Measurements from ENCODE around the gene INMT. TPM values are rescaled to one million over a fixed set of nuclear protein-coding genes. Genes with fewer than 3 reads are reported as not detected.

The INMT gene
- total RNA-seq, result 1 to 10 TPM in 1 of 8 experiments, under 1 TPM in 7; 0.13 to 1.2 (median 0.47) TPM

DNA sequence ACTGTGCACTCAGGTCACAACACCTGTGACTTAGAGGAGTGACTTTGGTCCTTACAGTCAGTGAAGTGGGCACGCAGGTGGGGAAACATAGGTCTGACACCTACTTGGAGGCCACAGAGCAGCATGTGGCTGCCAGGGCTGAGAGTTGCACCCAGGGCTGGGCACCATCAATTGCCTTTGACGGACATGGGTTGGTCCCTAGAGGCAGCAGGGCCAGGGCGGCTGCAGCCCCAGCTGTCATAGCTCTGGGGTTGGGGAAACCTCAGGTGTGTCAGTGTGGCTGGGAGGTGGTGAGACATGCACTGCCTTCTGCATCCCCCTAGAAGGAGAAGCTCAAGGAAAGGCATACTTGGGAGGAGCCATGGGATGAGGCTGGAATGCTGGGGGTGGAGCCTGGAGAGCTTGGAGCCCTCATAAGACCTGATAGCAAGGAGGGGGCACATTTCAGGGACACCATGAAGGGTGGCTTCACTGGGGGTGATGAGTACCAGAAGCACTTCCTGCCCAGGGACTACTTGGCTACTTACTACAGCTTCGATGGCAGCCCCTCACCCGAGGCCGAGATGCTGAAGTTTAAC is at the start of gene INMT:
Gene INMT (plus strand): TSS at position 440 of the 578 bp plus-strand sequence. CDS start 16 bp downstream, at position 456.
- H3K27ac ChIP-seq, result no peak within 1 kb of the TSS
- H3K4me3 ChIP-seq, result no peak within 1 kb of the TSS
- no peaks in the 10 kb centered on the region for H3K4me1 ChIP-seq (replicated peaks in 1 of 2)
- no peak for ATAC-seq (replicated peaks in 6 of 8)
- in situ Hi-C loops (cut with MboI; ENCODE audit: low pct_unique_long_range_greater_than_20kb in 2 of 9, low sequenced_read_pairs in 9 of 9, unreplicated experiment in 9 of 9), result no loop called here
- 86 to 100% (median 96%) methylated on average over 1 to 4 of the region's 6 CpGs; no CpG with 5 or more reads in 6 of the 10 experiments for WGBS, 10 experiments

DNA sequence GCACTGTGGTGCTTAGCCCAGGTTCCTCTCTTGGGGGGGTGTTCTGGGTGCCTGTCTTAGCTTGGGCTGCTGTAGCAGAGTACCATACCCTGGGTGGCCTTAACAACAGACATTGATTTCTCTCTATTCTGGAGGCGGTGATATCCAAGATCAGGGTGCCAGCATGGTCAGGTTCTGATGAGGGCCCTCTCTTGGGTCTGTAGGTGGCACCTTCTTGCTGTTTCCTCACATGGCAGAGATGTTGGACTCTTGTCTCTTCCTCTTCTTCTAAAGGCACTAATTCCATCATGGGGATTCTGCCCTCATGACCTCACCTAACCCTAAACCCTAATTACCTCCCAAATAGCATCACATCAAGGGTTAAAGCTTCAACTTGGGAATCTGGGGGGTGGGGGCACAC is 49.7 kb upstream of the INMT start:
- H3K4me1 ChIP-seq (replicated peaks in 1 of 2), result peaks cover 0 to 2% of the 10 kb centered on the region in 2 donors
- peak in 1 of 8 experiments; percentile 36 for ATAC-seq (replicated peaks in 6 of 8)
- H3K4me3 ChIP-seq, result no peak overlapping the region
- no peak overlapping the region for H3K27ac ChIP-seq
- 67 to 100% (median 100%) methylated on average over 1 of the region's 1 CpG; no CpG with 5 or more reads in 7 of the 10 experiments for WGBS, 10 experiments
- in situ Hi-C loops (cut with MboI; ENCODE audit: low pct_unique_long_range_greater_than_20kb in 2 of 9, low sequenced_read_pairs in 9 of 9, unreplicated experiment in 9 of 9), result no loop called here

DNA sequence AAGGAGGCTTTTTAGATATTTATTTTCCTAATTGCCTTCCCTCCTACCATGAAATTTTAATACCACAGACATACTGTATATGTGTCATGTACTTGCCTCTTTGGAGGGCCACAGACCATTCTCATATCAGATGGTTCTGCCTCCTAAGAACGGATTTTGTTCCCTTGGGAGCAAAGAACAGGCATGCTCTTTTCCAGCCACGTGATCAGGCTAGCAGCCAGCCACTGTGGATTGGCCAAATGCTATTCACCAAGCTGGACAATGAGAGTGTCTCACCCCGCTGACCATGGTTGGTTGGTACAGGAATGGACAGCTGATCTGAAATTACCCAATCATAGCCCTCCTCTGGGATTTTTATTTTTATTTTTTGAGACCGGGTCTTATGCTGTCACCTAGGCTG is 48.2 kb upstream of the INMT start:
- no peak overlapping the region for H3K27ac ChIP-seq
- in situ Hi-C loops (cut with MboI; ENCODE audit: low pct_unique_long_range_greater_than_20kb in 2 of 9, low sequenced_read_pairs in 9 of 9, unreplicated experiment in 9 of 9), result no loop called here
- peak in 1 of 8 experiments; percentile 39 for ATAC-seq (replicated peaks in 6 of 8)
- H3K4me3 ChIP-seq, result no peak overlapping the region
- peaks cover 2 to 8% of the 10 kb centered on the region in 2 donors for H3K4me1 ChIP-seq (replicated peaks in 1 of 2)
- 34 to 92% (median 82%) methylated on average over 2 to 4 of the region's 4 CpGs; no CpG with 5 or more reads in 2 of the 10 experiments for WGBS, 10 experiments

DNA sequence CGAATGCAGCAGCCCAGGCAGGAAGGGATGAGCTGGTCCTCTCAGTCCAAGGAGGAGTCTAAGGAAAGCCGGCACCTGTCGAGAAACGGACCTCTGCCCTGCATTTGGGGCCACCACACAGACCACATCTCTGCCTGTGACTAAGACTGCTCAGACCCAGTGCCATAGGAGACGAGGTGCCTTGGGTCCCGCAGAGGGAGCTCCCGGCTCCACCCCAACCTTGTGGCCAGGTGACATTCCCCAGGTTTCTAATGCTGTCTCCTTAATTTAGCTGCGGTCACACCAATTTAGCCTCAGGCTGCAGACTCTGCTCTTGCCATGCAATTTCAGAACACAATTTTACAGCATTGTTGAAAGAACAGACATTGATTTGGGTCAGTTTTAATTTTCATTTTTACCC is 46.9 kb upstream of the INMT start:
- peaks cover 12 to 19% of the 10 kb centered on the region in 2 donors for H3K4me1 ChIP-seq (replicated peaks in 1 of 2)
- no peak overlapping the region for H3K27ac ChIP-seq
- 85 to 100% methylated on average over 4 to 6 of the region's 8 CpGs; no CpG with 5 or more reads in 8 of the 10 experiments for WGBS, 10 experiments
- no peak for ATAC-seq (replicated peaks in 6 of 8)
- in situ Hi-C loops (cut with MboI; ENCODE audit: low pct_unique_long_range_greater_than_20kb in 2 of 9, low sequenced_read_pairs in 9 of 9, unreplicated experiment in 9 of 9), result no loop called here
- H3K4me3 ChIP-seq, result no peak overlapping the region

DNA sequence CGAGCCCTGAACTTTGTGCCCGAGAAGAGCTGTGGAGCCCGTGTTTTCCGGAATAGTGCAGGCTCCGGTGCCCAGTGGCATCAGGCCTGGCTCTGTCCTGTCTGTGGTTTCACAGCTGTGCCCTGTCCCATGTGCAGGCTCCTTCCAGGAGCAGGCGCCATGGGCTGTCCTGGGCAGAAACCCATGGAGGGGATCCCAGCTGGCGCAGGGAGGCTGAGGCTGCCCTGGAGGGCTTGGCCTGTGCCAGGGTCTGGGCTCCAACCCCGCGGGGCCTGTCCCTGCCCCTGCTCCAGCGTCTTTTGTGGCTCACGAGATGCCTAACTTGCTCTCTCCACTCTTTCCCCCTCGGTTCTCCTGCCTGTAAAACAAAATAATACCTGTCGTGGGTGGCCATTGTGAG is 46.3 kb upstream of the INMT start:
- H3K4me1 ChIP-seq (replicated peaks in 1 of 2), result peaks cover 12 to 20% of the 10 kb centered on the region in 2 donors
- H3K4me3 ChIP-seq, result no peak overlapping the region
- ATAC-seq (replicated peaks in 6 of 8), result no peak
- H3K27ac ChIP-seq, result no peak overlapping the region
- WGBS, 10 experiments, result 57 to 95% (median 87%) methylated on average over 2 to 8 of the region's 13 CpGs; no CpG with 5 or more reads in 4 of the 10 experiments
- in situ Hi-C loops (cut with MboI; ENCODE audit: low pct_unique_long_range_greater_than_20kb in 2 of 9, low sequenced_read_pairs in 9 of 9, unreplicated experiment in 9 of 9), result no loop called here

DNA sequence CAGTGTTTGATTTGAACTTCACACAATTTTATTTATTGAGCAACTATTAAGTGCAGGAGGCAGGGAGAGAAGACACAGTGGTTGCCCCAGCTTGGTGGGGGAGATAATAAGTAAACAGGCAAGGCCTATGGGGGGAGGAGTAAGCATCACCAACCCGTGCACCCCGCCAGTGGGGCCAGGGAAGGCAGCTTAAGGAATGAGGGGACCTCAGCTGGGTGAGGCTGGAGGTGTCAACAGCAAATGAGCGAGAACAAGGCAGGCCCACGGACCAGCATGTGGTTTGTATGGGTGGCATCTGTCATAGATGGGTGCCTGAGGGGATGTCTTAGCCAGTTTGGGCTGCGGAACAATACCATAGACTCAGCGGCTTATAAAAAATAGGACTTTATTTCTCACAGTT is 45.6 kb upstream of the INMT start:
- Histone ChIP-seq H3K4me1 (replicated peaks in 1 of 2) (peaks cover 12 to 20% of the 10 kb centered on the region in 2 donors), H3K27ac (no peak overlapping the region), H3K4me3 (no peak overlapping the region)
- WGBS, 10 experiments, result 21 to 100% (median 82%) methylated on average over 1 to 4 of the region's 6 CpGs; no CpG with 5 or more reads in 4 of the 10 experiments
- no peak for ATAC-seq (replicated peaks in 6 of 8)
- in situ Hi-C loops (cut with MboI; ENCODE audit: low pct_unique_long_range_greater_than_20kb in 2 of 9, low sequenced_read_pairs in 9 of 9, unreplicated experiment in 9 of 9), result no loop called here

DNA sequence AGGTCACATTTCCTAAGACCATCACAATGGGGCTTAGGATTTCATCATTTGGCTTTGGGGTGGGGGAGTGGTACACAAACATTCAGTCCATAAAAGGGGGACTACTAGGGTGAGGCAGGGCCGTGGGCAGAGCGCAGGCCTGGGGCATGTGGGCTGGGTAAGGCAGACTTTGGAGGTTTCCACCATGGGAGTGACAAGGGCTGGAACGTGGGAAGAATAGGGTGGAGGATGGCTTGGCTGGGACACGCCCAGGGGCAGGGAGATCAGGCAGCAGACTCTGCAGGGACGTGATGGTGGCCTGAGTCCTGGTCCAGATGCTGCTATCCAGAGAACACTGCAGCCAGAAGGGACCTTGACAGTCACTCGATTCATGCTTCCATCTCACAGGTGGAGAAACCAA is 45.0 kb upstream of the INMT start:
- in situ Hi-C loops (cut with MboI; ENCODE audit: low pct_unique_long_range_greater_than_20kb in 2 of 9, low sequenced_read_pairs in 9 of 9, unreplicated experiment in 9 of 9), result no loop called here
- no peak overlapping the region for H3K4me3 ChIP-seq
- H3K27ac ChIP-seq, result no peak overlapping the region
- WGBS, 10 experiments, result 11 to 90% methylated on average over 2 to 3 of the region's 6 CpGs; no CpG with 5 or more reads in 8 of the 10 experiments
- peak in 3 of 8 experiments; percentile 51 to 64 (median 54) for ATAC-seq (replicated peaks in 6 of 8)
- peaks cover 12 to 20% of the 10 kb centered on the region in 2 donors for H3K4me1 ChIP-seq (replicated peaks in 1 of 2)

DNA sequence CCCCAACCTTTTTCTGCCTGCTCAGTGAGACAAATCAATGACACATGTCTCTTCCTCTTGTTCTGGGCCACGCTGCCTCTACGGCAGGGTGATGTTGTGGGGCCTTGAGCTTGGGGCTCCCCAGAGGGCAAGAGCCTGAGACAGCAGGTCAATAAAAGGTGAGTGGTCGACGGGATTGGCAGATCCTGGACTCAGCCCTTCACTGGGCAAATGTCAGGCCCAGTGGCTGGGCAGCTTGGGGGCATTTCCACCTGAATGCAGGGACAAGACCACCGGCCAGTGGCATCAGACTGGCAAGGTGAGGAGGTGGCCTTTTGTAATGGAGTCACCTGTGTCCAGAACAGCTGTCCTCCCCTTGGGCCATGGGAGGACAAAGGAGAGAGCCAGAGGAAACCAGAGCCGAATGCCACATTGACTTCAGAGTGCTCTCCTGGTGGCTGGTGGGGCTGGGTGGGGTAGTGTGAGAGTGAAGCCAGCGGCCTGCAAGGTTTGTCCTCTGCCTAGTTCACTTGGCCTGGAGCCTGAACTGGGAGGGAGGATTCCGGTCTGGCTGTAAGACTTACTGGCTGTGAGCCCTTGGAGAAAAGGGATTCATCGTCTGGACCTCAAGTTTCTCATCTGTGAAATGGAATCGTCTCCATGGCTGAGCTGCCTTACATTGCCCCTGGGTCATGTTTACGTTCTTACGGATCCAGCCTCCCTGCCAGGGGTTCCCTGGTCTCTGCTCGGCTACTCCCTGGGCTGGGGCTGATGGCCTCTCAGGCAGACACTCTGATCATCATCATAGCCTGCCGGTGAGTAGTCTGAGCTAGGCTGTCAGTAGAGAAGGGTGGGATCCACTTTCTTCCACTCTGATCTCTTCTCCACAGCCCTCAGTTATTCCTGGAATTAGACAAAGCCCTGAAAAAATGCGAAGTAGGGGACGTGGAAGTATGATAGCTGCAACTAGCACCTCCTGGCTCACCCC is 44.3 kb upstream of the INMT start:
- WGBS, 10 experiments, result 26 to 100% (median 65%) methylated on average over 1 to 10 of the region's 16 CpGs; no CpG with 5 or more reads in 2 of the 10 experiments
- Histone ChIP-seq H3K27ac (no peak overlapping the region), H3K4me1 (replicated peaks in 1 of 2) (peaks cover 12 to 20% of the 10 kb centered on the region in 2 donors), H3K4me3 (no peak overlapping the region)
- ATAC-seq (replicated peaks in 6 of 8), result peak in 5 of 8 experiments; percentile 14 to 68 (median 53)
- in situ Hi-C loops (cut with MboI; ENCODE audit: low pct_unique_long_range_greater_than_20kb in 2 of 9, low sequenced_read_pairs in 9 of 9, unreplicated experiment in 9 of 9), result no loop called here

DNA sequence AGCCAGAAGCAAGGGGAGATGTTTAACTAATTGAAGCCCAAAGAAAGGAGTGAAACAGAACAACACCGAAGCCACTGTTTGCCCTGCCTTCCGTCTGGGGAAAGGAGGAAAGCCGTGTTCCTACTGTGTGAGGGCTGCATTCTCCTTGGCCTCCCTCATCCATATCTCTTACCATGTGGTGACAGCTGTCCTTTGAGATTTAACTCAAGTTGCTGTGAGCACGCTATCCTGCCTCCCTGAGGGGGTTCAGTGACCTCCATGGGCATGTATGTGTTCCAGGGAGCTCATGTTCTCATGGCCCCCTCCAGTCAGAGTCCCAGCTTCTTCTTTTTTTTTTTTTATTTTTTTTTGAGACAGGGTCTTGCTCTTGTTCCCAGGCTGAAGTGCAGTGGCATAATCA is 43.5 kb upstream of the INMT start:
- H3K4me3 ChIP-seq, result no peak overlapping the region
- peaks cover 12 to 20% of the 10 kb centered on the region in 2 donors for H3K4me1 ChIP-seq (replicated peaks in 1 of 2)
- peak overlapping the region in 1 of 2 donors; percentile 44 for H3K27ac ChIP-seq
- no peak for ATAC-seq (replicated peaks in 6 of 8)
- 60 to 100% (median 88%) methylated on average over 1 to 4 of the region's 4 CpGs; no CpG with 5 or more reads in 3 of the 10 experiments for WGBS, 10 experiments
- in situ Hi-C loops (cut with MboI; ENCODE audit: low pct_unique_long_range_greater_than_20kb in 2 of 9, low sequenced_read_pairs in 9 of 9, unreplicated experiment in 9 of 9), result no loop called here

DNA sequence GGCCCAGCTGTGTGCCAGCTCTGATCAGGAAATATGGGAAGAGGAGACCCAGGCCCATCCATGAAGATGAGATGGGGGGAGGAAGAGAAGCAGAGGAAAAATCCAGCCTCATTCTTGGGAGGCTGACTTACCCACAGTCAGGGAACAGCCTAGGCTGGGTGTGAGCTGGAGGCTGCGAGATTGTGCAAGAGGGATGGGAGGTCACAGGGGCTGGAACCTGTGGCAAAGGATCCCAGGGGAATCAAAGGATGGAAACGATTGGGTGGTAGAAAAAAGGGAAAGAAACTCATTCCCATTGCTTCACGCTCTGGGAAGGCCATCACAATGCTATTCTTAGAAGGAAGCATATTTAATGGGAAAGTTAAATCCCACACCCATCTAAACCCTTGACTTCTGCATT is 43.0 kb upstream of the INMT start:
- in situ Hi-C loops (cut with MboI; ENCODE audit: low pct_unique_long_range_greater_than_20kb in 2 of 9, low sequenced_read_pairs in 9 of 9, unreplicated experiment in 9 of 9), result no loop called here
- ATAC-seq (replicated peaks in 6 of 8), result peak in 7 of 8 experiments; percentile 11 to 88 (median 36)
- Histone ChIP-seq H3K4me1 (replicated peaks in 1 of 2) (peaks cover 12 to 20% of the 10 kb centered on the region in 2 donors), H3K4me3 (no peak overlapping the region), H3K27ac (peak overlapping the region in 1 of 2 donors; percentile 44)
- WGBS, 10 experiments, result 0 to 100% (median 80%) methylated on average over 1 to 2 of the region's 3 CpGs; no CpG with 5 or more reads in 3 of the 10 experiments

DNA sequence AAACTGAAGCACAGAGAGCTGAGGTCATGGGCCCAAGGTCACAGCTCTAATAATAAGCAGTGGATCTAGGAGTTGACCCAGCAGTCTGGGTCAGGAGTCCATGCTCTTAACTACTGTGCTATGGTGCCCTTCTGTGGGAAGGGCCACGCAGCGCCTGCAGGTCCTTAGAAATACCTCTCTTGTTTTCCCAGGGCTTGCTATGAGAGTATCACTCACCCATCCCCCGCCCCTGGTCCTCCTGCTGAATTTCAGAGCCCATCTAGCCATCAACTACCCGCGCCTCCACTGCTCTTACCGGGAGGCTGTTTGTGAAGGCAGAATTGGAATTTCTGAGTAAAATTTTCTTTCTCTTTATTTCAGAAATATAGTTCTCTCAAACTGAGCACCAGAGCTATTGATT is 42.4 kb upstream of the INMT start:
- in situ Hi-C loops (cut with MboI; ENCODE audit: low pct_unique_long_range_greater_than_20kb in 2 of 9, low sequenced_read_pairs in 9 of 9, unreplicated experiment in 9 of 9), result no loop called here
- Histone ChIP-seq H3K4me1 (replicated peaks in 1 of 2) (peaks cover 12 to 20% of the 10 kb centered on the region in 2 donors), H3K4me3 (no peak overlapping the region), H3K27ac (no peak overlapping the region)
- WGBS, 10 experiments, result 40 to 100% (median 67%) methylated on average over 1 to 6 of the region's 6 CpGs; no CpG with 5 or more reads in 3 of the 10 experiments
- peak in 4 of 8 experiments; percentile 21 to 53 (median 39) for ATAC-seq (replicated peaks in 6 of 8)

DNA sequence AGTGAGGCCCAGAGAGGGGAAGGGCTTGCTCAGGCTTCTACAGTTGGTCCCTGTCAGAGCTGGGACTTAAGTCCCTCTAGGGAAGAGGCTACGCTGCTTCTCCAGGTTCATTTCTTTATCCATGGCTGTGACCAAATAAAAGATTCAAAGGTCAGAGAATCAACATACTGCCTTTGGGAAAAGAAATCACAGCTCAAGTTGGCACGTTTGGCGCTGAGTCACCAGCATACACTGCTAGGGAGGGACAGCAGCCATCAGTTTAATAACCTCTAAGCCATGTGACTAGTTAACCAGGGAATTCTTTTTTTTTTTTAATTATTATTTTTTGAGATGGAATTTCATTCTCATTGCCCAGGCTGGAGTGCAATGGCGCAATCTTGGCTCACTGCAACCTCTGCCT is 41.3 kb upstream of the INMT start:
- H3K27ac ChIP-seq, result no peak overlapping the region
- ATAC-seq (replicated peaks in 6 of 8), result no peak
- H3K4me3 ChIP-seq, result no peak overlapping the region
- in situ Hi-C loops (cut with MboI; ENCODE audit: low pct_unique_long_range_greater_than_20kb in 2 of 9, low sequenced_read_pairs in 9 of 9, unreplicated experiment in 9 of 9), result no loop called here
- 40 to 100% (median 90%) methylated on average over 1 to 3 of the region's 4 CpGs; no CpG with 5 or more reads in 2 of the 10 experiments for WGBS, 10 experiments
- H3K4me1 ChIP-seq (replicated peaks in 1 of 2), result peaks cover 12 to 20% of the 10 kb centered on the region in 2 donors

DNA sequence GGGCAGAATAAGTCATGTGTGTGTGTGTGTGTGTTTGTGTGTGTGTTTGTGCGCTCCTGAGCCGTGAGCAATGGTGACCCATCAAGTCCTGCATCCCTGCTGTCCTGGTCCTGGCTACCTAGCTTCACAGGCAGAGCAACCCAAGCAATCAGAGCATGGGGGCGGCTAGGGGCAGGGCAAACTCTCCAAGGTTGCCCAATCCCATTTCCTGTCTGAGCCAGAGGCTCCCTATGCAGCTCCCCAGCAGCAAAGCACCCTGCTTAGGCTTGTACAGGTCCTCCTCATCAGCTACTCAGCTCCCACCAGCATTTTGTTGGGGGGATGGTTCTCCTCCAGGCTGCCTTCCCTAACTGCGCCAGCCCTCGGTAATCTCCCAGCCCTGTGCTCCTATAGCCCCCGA is 38.5 kb upstream of the INMT start:
- Histone ChIP-seq H3K4me3 (no peak overlapping the region), H3K4me1 (replicated peaks in 1 of 2) (peaks cover 12 to 15% of the 10 kb centered on the region in 2 donors), H3K27ac (no peak overlapping the region)
- ATAC-seq (replicated peaks in 6 of 8), result no peak
- 69 to 85% (median 74%) methylated on average over 3 to 4 of the region's 6 CpGs; no CpG with 5 or more reads in 6 of the 10 experiments for WGBS, 10 experiments
- in situ Hi-C loops (cut with MboI; ENCODE audit: low pct_unique_long_range_greater_than_20kb in 2 of 9, low sequenced_read_pairs in 9 of 9, unreplicated experiment in 9 of 9), result no loop called here

All from motor neuron (in vitro differentiated cells).